Measurements from ENCODE around the gene CDH23.
"Not testable (repeated sequence)": the region's sequence is repeated elsewhere in the genome, so short reads cannot be mapped to it uniquely, and the experiment has no call there.

GRCh38 chr10:71600242-71600641 lies 203.5 kb downstream of the CDH23 start:
- TF ChIP-seq ZNF24 (IDR thresholded peaks at IDR 0.05); HSF1 (IDR thresholded peaks at IDR 0.05; ENCODE audit: low read depth, low read length); ETV6 (conservative IDR thresholded peaks at IDR 0.05 in 1 of 2, IDR thresholded peaks at IDR 0.05 in 1 of 2; ENCODE audit: borderline replicate concordance in 1 of 2, low read depth in 1 of 2); NBN (IDR thresholded peaks at IDR 0.05); SP1 (IDR thresholded peaks at IDR 0.05; ENCODE audit: low read depth, low read length); RB1 (IDR thresholded peaks at IDR 0.05; ENCODE audit: borderline replicate concordance); RAD21 (IDR thresholded peaks at IDR 0.05; ENCODE audit: insufficient read depth, low read depth, low read length); CTCF (IDR thresholded peaks at IDR 0.05 in 2 of 3, conservative IDR thresholded peaks at IDR 0.05 in 1 of 3; ENCODE audit: control insufficient read depth in 2 of 3, extremely low read depth in 1 of 3, insufficient read depth in 1 of 3, low read depth in 3 of 3, low read length in 3 of 3); FOXM1 (IDR thresholded peaks at IDR 0.05; ENCODE audit: low read depth, low read length); POLR2A (IDR thresholded peaks at IDR 0.05; ENCODE audit: low read depth, low read length): not testable (repeated sequence)

All from GM12878 (cell line).